ENCODE measurements around the gene CGREF1.

CGREF1 gene

DNA sequence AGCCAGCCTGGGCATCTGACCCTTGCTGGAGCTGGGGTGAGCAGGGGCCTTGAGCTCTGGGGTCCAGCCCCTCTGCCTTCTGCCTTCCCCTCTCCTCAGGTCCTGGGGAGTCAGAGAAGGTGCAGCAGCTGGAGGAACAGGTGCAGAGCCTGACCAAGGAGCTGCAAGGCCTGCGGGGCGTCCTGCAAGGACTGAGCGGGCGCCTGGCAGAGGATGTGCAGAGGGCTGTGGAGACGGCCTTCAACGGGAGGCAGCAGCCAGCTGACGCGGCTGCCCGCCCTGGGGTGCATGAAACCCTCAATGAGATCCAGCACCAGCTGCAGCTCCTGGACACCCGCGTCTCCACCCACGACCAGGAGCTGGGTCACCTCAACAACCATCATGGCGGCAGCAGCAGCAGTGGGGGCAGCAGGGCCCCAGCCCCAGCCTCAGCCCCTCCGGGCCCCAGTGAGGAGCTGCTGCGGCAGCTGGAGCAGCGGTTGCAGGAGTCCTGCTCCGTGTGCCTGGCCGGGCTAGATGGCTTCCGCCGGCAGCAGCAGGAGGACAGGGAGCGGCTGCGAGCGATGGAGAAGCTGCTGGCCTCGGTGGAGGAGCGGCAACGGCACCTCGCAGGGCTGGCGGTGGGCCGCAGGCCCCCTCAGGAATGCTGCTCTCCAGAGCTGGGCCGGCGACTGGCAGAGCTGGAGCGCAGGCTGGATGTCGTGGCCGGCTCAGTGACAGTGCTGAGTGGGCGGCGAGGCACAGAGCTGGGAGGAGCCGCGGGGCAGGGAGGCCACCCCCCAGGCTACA is 36.8 kb downstream of the CGREF1 start:
- TF ChIP-seq ZNF776 (tag by site-specific recombination; IDR thresholded peaks at IDR 0.05; ENCODE audit: borderline replicate concordance) (no peak), ZFHX2 (tag by site-specific recombination; conservative IDR thresholded peaks at IDR 0.05) (peak; percentile 33), ZNF791 (tag by site-specific recombination; IDR thresholded peaks at IDR 0.05) (no peak)
- TF ChIP-seq, protein P1, sequence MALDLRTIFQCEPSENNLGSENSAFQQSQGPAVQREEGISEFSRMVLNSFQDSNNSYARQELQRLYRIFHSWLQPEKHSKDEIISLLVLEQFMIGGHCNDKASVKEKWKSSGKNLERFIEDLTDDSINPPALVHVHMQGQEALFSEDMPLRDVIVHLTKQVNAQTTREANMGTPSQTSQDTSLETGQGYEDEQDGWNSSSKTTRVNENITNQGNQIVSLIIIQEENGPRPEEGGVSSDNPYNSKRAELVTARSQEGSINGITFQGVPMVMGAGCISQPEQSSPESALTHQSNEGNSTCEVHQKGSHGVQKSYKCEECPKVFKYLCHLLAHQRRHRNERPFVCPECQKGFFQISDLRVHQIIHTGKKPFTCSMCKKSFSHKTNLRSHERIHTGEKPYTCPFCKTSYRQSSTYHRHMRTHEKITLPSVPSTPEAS (tag by site-specific recombination; IDR thresholded peaks at IDR 0.05) = no peak
- no peaks in the 10 kb centered on the region for H3K36me3 ChIP-seq (ENCODE audit: control insufficient read depth in 2 of 2, insufficient read depth in 1 of 2, low read length in 2 of 2)
- H3K27ac ChIP-seq (ENCODE audit: extremely low read depth, low read depth, low read length) = peak overlapping the region; percentile 57
- no peak overlapping the region for H3K4me3 ChIP-seq (ENCODE audit: low read depth, low read length)
- ChIA-PET POLR2A (interaction anchor here (1.0 to 4.1 kb wide), 4 partner anchors 10 to 32 kb away, joined by 4 to 45 read pairs (median 14); partner anchors contain the start of genes AGBL5 and OST4), CTCF (interaction anchor here (0.6 to 1.5 kb wide), 5 partner anchors 13 to 236 kb away, joined by 3 to 8 read pairs (median 3); no protein-coding TSS in a partner anchor)
- no peaks in the 10 kb centered on the region for H3K9me3 ChIP-seq (ENCODE audit: control insufficient read depth, insufficient read depth, low read depth, low read length)
- peaks cover 8% of the 10 kb centered on the region for H3K4me1 ChIP-seq (ENCODE audit: control insufficient read depth, insufficient read depth, low read length)

DNA sequence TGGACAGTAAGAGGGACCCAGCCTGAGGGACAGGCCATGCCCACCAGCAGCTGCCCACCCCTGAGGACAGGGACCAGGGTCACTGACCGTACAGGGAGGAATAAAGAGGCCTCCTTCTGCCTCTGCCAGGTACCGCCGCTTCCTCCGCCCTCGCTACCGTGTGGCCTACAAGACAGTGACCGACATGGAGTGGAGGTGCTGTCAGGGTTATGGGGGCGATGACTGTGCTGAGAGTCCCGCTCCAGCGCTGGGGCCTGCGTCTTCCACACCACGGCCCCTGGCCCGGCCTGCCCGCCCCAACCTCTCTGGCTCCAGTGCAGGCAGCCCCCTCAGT is 38.4 kb downstream of the CGREF1 start:
- TF ChIP-seq ZNF132 (tag by site-specific recombination; IDR thresholded peaks at IDR 0.05; ENCODE audit: borderline replicate concordance) (no peak), ZNF660 (tag by site-specific recombination; IDR thresholded peaks at IDR 0.05) (no peak), SALL2 (tag by site-specific recombination; IDR thresholded peaks at IDR 0.05; ENCODE audit: borderline replicate concordance) (no peak), ZNF146 (tag by site-specific recombination; IDR thresholded peaks at IDR 0.05) (no peak), ZNF544 (tag by site-specific recombination; IDR thresholded peaks at IDR 0.05) (no peak), ZNF354C (tag by site-specific recombination; IDR thresholded peaks at IDR 0.05; ENCODE audit: borderline replicate concordance, low read depth) (no peak), SCRT2 (tag by site-specific recombination; IDR thresholded peaks at IDR 0.05) (no peak), ZNF664 (tag by site-specific recombination; IDR thresholded peaks at IDR 0.05) (no peak), ZNF623 (tag by site-specific recombination; IDR thresholded peaks at IDR 0.05) (no peak), GLI4 (tag by site-specific recombination; IDR thresholded peaks at IDR 0.05) (no peak), ZNF621 (tag by site-specific recombination; IDR thresholded peaks at IDR 0.05) (no peak), ZNF155 (tag by site-specific recombination; IDR thresholded peaks at IDR 0.05) (no peak), ZNF792 (tag by site-specific recombination; IDR thresholded peaks at IDR 0.05) (no peak), ZNF654 (tag by site-specific recombination; IDR thresholded peaks at IDR 0.05; ENCODE audit: low read depth) (no peak)
- TF ChIP-seq, protein P2, sequence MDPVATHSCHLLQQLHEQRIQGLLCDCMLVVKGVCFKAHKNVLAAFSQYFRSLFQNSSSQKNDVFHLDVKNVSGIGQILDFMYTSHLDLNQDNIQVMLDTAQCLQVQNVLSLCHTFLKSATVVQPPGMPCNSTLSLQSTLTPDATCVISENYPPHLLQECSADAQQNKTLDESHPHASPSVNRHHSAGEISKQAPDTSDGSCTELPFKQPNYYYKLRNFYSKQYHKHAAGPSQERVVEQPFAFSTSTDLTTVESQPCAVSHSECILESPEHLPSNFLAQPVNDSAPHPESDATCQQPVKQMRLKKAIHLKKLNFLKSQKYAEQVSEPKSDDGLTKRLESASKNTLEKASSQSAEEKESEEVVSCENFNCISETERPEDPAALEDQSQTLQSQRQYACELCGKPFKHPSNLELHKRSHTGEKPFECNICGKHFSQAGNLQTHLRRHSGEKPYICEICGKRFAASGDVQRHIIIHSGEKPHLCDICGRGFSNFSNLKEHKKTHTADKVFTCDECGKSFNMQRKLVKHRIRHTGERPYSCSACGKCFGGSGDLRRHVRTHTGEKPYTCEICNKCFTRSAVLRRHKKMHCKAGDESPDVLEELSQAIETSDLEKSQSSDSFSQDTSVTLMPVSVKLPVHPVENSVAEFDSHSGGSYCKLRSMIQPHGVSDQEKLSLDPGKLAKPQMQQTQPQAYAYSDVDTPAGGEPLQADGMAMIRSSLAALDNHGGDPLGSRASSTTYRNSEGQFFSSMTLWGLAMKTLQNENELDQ (tag by site-specific recombination; IDR thresholded peaks at IDR 0.05; ENCODE audit: low read depth) = no peak
- TF ChIP-seq, protein P3, sequence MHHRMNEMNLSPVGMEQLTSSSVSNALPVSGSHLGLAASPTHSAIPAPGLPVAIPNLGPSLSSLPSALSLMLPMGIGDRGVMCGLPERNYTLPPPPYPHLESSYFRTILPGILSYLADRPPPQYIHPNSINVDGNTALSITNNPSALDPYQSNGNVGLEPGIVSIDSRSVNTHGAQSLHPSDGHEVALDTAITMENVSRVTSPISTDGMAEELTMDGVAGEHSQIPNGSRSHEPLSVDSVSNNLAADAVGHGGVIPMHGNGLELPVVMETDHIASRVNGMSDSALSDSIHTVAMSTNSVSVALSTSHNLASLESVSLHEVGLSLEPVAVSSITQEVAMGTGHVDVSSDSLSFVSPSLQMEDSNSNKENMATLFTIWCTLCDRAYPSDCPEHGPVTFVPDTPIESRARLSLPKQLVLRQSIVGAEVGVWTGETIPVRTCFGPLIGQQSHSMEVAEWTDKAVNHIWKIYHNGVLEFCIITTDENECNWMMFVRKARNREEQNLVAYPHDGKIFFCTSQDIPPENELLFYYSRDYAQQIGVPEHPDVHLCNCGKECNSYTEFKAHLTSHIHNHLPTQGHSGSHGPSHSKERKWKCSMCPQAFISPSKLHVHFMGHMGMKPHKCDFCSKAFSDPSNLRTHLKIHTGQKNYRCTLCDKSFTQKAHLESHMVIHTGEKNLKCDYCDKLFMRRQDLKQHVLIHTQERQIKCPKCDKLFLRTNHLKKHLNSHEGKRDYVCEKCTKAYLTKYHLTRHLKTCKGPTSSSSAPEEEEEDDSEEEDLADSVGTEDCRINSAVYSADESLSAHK (tag by site-specific recombination; IDR thresholded peaks at IDR 0.05) = no peak
- TF ChIP-seq, protein P4, sequence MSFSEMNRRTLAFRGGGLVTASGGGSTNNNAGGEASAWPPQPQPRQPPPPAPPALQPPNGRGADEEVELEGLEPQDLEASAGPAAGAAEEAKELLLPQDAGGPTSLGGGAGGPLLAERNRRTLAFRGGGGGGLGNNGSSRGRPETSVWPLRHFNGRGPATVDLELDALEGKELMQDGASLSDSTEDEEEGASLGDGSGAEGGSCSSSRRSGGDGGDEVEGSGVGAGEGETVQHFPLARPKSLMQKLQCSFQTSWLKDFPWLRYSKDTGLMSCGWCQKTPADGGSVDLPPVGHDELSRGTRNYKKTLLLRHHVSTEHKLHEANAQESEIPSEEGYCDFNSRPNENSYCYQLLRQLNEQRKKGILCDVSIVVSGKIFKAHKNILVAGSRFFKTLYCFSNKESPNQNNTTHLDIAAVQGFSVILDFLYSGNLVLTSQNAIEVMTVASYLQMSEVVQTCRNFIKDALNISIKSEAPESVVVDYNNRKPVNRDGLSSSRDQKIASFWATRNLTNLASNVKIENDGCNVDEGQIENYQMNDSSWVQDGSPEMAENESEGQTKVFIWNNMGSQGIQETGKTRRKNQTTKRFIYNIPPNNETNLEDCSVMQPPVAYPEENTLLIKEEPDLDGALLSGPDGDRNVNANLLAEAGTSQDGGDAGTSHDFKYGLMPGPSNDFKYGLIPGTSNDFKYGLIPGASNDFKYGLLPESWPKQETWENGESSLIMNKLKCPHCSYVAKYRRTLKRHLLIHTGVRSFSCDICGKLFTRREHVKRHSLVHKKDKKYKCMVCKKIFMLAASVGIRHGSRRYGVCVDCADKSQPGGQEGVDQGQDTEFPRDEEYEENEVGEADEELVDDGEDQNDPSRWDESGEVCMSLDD (tag by site-specific recombination; IDR thresholded peaks at IDR 0.05) = no peak
- Histone ChIP-seq H3K4me1 (ENCODE audit: control insufficient read depth, insufficient read depth, low read length) (peaks cover 5% of the 10 kb centered on the region), H3K4me3 (ENCODE audit: low read depth, low read length) (no peak overlapping the region), H3K36me3 (ENCODE audit: control insufficient read depth in 2 of 2, insufficient read depth in 1 of 2, low read length in 2 of 2) (no peaks in the 10 kb centered on the region), H3K9me3 (ENCODE audit: control insufficient read depth, insufficient read depth, low read depth, low read length) (no peaks in the 10 kb centered on the region), H3K27ac (ENCODE audit: extremely low read depth, low read depth, low read length) (no peak overlapping the region)
- ChIA-PET CTCF (interaction anchor here (0.6 to 1.5 kb wide), 11 partner anchors 13 to 1335 kb away, joined by 3 to 7 read pairs (median 3); partner anchors contain the start of genes AGBL5 and MPV17), POLR2A (interaction anchor here (1.0 to 4.1 kb wide), 5 partner anchors 8 to 47 kb away, joined by 3 to 45 read pairs (median 10); partner anchors contain the start of genes AGBL5, OST4 and TMEM214)

All from HEK293 (cell line).